Left ventricle myocardium inferior (tissue), 1 donor: ENCODE data around the gene TYK2. TPM values are rescaled to one million over a fixed set of nuclear protein-coding genes. Genes with fewer than 3 reads are reported as not detected.
A peak's percentile ranks its signal among the peaks of the same experiment; 100 is the strongest.

Source experiments
- DNase-seq: peaks from one replicate; pipeline ENCODE4 v3.0.0-alpha.2; 2020
- H3K27ac ChIP-seq: fragments of 200-600 bp; replicated peaks from 2 replicates; pipeline ENCODE4 v1.8.0; 2021
- H3K27me3 ChIP-seq: fragments of 200-600 bp; 2 replicates; pipeline ENCODE4 v1.8.0; 2021; ENCODE audit warnings: low read depth
- H3K36me3 ChIP-seq: fragments of 200-600 bp; 2 replicates; pipeline ENCODE4 v1.8.0; 2021
- H3K4me1 ChIP-seq: fragments of 200-600 bp; 2 replicates; pipeline ENCODE4 v1.8.0; 2021
- H3K4me3 ChIP-seq: fragments of 200-600 bp; 2 replicates; pipeline ENCODE4 v1.8.0; 2021; ENCODE audit warnings: mild to moderate bottlenecking, moderate library complexity
- H3K9me3 ChIP-seq: fragments of 200-600 bp; replicated peaks from 2 replicates; pipeline ENCODE4 v1.8.0; 2021
- intact Hi-C: fragments of 100-400 bp; cut with micrococcal nuclease; formaldehyde crosslinking; loops from one replicate; pipeline ENCODE4 v1.11.0; 2022
- total RNA-seq: library from RNA; stranded (reverse); fragmentation: NEBNext Ultra II Directional; extraction: Animal tissue kit (Norgen Biotek cat#: 25700); gene quantifications from one replicate; pipeline ENCODE4 v1.2.1, GENCODE V29; 2021
- TF ChIP-seq, protein P1 (sequence below): fragments of 200-600 bp; IDR thresholded peaks from 2 replicates; pipeline ENCODE4 v1.8.0; 2021; ENCODE audit warnings: antibody characterized with exemption, mild to moderate bottlenecking, borderline replicate concordance
- donor health status: DM: no; HTN: yes; CAD: no; lungs with severe emphysema.

Gene TYK2
- total RNA-seq, 1 donor from 2014 or later = 55.1 TPM

- intact Hi-C loops = no loop called here
- TF ChIP-seq, protein P1, sequence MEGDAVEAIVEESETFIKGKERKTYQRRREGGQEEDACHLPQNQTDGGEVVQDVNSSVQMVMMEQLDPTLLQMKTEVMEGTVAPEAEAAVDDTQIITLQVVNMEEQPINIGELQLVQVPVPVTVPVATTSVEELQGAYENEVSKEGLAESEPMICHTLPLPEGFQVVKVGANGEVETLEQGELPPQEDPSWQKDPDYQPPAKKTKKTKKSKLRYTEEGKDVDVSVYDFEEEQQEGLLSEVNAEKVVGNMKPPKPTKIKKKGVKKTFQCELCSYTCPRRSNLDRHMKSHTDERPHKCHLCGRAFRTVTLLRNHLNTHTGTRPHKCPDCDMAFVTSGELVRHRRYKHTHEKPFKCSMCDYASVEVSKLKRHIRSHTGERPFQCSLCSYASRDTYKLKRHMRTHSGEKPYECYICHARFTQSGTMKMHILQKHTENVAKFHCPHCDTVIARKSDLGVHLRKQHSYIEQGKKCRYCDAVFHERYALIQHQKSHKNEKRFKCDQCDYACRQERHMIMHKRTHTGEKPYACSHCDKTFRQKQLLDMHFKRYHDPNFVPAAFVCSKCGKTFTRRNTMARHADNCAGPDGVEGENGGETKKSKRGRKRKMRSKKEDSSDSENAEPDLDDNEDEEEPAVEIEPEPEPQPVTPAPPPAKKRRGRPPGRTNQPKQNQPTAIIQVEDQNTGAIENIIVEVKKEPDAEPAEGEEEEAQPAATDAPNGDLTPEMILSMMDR = no peak
- Histone ChIP-seq H3K27ac (no peak overlapping the region), H3K4me3 (peak overlapping the region; percentile 50), H3K9me3 (no peaks in the 10 kb centered on the region), H3K4me1 (peaks cover 45% of the 10 kb centered on the region), H3K36me3 (no peaks in the 10 kb centered on the region), H3K27me3 (peaks cover 77% of the 10 kb centered on the region)
- DNase-seq = no peak
These were observed 38.3 kb upstream of the TYK2 start for GRCh38 chr19:10418485-10419199.

DNA sequence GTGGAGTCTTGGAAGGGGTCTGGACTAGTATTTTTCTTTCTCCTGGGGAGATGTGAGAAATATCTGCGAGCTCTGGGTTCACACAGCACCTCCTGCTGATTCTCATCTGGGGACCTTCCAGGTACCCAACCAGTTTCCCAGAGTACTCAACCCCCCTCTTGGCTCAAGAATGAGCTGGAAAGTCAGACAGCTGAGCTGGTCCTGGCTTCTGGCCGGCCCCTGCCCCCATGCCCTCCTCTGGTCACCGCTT is 37.8 kb upstream of the TYK2 start:
- intact Hi-C loops = no loop called here
- H3K4me1 ChIP-seq = peaks cover 45% of the 10 kb centered on the region

DNA sequence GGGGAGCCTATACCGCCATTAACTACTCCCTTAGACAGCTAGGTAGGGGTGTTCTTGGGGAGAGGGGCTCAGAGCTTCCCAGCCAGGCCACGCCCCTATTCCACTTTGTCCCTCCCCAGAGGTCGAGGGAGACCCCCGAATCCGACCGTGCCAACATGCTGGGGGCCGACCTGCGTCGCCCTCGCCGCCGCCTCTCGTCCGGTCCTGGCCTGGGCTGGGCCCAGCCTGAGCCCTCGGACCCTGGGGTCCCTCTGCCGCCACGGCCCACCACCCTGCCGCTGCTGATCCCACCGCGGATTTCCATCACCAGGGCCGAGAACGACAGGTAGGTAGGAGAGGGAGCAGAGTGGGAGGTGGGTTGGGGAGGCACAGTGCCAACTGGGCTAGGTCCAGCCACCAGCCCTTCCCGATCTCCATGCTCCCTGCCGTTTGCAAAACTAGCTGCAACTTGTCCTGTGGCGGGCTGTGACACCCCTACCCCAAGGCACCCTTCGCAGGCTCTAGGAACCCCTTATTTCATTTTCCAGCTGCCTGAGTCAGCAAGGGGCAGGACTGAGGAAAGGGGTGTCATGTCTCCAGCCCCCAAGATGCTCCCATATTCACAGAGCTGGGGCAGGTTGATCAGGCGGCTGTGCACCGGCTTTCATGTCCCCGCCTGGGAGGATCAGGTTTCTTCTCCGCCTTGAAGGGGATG is 37.3 kb upstream of the TYK2 start:
- no peak for DNase-seq
- peaks cover 68% of the 10 kb centered on the region for H3K27me3 ChIP-seq
- TF ChIP-seq, protein P1 = no peak
- H3K9me3 ChIP-seq = no peaks in the 10 kb centered on the region
- peaks cover 47% of the 10 kb centered on the region for H3K4me1 ChIP-seq
- H3K4me3 ChIP-seq = no peak overlapping the region
- intact Hi-C loops = no loop called here
- no peaks in the 10 kb centered on the region for H3K36me3 ChIP-seq
- no peak overlapping the region for H3K27ac ChIP-seq

More for the DNA sequence above, 37.8 kb upstream of the TYK2 start:
- no peak for DNase-seq
- TF ChIP-seq, protein P1 = no peak
- no peak overlapping the region for H3K4me3 ChIP-seq
- no peaks in the 10 kb centered on the region for H3K9me3 ChIP-seq
- no peaks in the 10 kb centered on the region for H3K36me3 ChIP-seq
- no peak overlapping the region for H3K27ac ChIP-seq
- peaks cover 72% of the 10 kb centered on the region for H3K27me3 ChIP-seq

- Histone ChIP-seq H3K36me3 (no peaks in the 10 kb centered on the region), H3K27me3 (peaks cover 57% of the 10 kb centered on the region), H3K4me1 (peaks cover 57% of the 10 kb centered on the region), H3K9me3 (no peaks in the 10 kb centered on the region), H3K27ac (peak overlapping the region; percentile 37), H3K4me3 (peak overlapping the region; percentile 72)
- intact Hi-C loops = no loop called here
- peak; percentile 77 for DNase-seq
- TF ChIP-seq, protein P1 = peak; percentile 82
These were observed 36.2 kb upstream of the TYK2 start for GRCh38 chr19:10416380-10417257.

DNA sequence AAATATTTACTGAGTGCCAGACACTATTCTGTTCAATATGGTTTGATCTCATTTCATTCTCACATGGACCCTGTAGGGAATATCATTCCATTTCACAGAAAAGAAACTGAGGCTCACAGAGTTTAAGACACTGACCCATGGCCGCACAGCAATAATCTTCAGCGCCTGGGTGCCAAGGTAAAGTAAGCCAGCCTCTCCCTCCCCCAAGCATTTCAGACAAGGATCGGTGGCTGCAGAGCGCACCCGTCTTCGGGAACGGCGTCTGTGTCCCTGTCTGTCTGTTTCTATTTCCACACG is 35.7 kb upstream of the TYK2 start:
- peaks cover 52% of the 10 kb centered on the region for H3K4me1 ChIP-seq
- no peak for DNase-seq
- H3K27me3 ChIP-seq = peaks cover 51% of the 10 kb centered on the region
- H3K4me3 ChIP-seq = peak overlapping the region; percentile 72
- no peaks in the 10 kb centered on the region for H3K36me3 ChIP-seq
- peak overlapping the region; percentile 37 for H3K27ac ChIP-seq
- no peaks in the 10 kb centered on the region for H3K9me3 ChIP-seq
- TF ChIP-seq, protein P1 = no peak
- intact Hi-C loops = no loop called here
